COLO829 (cell line): ENCODE measurements around the gene PAFAH2.

Experiments used
- DNase-seq: peaks from one replicate; pipeline ENCODE4 v3.0.0; 2012; ENCODE audit warnings: low spot score

Gene PAFAH2

GRCh38 chr1:25927521-25928265 lies 70.2 kb downstream of the PAFAH2 start:
- DNase-seq, result no peak

DNA sequence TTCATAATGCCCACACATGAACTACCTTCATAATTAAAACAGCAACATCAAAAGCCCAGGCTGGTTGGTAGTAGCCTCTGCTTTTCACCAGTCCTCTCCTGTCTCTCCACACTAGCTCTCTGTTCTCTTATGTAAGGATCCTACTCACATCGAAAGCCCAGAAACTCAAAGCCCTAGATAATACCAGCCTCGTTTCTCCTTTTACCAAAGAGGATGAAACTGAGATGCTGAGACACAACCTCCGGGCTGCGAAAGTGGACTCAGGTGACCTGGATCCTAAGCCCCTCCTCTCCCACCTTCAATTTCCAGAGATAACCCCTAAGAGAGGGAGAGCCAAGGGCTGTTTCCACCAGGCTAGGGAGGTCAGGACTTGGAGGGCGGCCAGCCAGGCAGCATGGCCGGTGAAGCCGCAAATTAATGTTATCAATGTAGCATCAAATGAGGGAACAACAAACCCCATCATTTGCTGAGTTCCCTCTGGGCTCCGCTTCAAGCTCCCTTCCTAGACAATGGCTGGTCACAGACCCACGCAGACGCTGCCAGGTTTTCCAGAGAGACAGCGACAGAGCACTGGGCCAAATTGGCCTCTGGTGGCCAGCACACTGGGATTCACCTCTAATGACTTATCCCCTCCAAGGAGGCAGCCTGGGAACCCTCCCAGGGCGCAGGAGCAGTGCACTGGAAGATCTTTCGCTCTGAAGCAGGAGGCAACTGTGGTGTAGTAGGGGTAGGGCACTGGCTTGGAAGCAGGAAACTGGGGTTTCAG lies 70.9 kb downstream of the PAFAH2 start:
- DNase-seq, result no peak

DNA sequence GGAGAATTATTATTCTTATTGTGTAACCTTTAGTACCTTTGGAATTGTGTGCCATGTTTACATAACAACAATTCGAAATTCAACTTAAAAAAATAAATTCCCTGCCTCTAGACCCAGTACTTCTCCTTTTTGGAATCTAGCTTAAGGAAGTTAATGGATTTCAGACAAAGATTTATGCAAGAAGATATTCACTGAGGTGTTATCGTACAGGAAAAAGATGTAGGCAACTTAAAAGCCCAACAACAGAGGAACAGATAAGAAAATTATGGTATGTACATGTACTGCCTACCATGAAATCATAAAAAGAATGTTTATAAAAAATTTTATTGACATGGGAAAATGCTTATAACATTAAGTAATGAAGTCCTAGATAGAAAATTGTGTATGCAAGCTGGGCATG lies 73.4 kb downstream of the PAFAH2 start:
- no peak for DNase-seq

- DNase-seq, result no peak
Measured at GRCh38 chr1:25922971-25923552, 74.8 kb downstream of the PAFAH2 start.

DNA sequence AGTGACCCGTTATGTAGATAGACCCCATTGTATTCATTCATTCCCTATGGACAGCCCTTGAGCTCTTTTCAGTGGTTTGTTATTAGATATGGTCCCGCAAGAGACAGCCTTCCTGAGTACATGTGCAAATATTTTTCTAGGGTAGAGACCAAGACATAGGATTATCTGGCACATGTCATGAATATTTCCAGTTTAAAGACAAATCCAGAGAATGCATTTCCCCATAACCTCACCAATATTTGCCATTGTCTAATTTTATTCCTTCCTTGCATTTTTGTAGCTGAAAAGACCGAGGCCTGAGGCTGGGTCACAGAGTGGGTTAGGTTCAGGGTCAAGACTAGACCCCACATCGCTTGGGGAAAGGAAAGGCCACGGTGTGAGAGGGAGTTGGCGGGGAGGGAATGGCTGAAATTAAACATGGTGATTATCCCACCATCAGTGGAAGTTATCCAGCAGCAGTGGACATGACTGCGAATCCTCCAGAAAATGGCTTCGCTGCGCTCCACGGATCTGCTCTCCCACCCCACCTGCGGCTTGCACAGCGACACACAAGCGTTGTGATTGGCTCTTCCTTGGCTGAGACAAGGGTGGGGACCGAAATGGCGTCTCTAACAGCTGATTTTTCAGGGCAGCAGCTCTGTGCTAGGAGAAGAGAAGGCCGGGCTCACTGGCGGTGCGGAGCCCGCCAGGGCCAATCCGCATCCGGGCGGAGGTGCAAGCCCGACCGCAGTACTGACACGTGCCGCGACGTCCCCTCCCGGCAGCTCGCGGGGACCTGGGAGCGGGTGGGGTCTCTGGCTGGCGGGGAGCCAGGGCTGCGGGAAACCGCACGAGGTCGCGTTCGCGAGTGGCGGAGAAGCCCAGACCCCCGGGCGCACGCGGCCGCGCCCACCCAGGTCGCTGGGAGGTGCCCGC lies 75.5 kb downstream of the PAFAH2 start:
- DNase-seq, result no peak

DNA sequence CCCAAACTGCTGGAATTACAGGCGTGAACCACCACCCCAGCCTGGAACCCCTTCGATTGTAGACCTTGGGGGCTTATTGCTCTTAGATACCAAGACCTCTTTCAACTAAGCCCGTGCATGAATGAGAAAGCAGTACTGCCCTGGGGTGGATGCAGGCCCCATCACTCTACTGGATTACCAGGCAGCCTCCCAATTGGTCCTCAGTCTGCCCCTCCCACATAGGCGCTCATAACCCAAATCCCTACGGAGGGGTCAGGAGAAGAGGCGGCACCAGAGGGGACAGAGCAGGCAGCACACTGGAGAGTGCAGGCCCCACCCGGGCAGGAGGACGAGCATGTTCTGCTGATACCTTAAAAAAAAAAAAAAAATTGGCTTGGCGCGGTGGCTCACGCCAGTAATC lies 79.2 kb downstream of the PAFAH2 start:
- DNase-seq, result no peak

- no peak for DNase-seq
Measured at GRCh38 chr1:25917996-25918395, 79.9 kb downstream of the PAFAH2 start.

DNA sequence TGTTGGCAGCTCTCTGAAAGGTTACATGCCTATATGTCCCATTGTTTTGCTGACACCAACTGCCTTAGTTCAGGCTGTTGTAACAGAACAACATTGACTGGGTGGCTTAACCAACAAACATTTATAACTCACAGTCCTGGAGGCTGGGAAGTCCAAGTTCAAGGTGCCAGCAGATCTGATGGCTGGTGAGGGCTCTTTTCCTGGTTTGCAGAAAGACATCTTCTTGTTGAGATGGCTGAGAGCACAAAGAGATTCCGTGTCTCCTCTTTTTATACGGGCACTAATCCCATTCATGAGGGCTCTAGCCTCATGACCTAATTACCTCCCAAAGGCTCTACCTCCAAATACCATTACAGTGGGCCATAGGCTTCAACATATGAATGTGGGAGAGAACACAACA lies 81.4 kb downstream of the PAFAH2 start:
- DNase-seq, result no peak

GRCh38 chr1:25914074-25914995 lies 83.5 kb downstream of the PAFAH2 start:
- no peak for DNase-seq

- DNase-seq, result no peak
Measured at GRCh38 chr1:25913206-25913605, 84.7 kb downstream of the PAFAH2 start.

GRCh38 chr1:25912076-25912831 lies 85.6 kb downstream of the PAFAH2 start:
- no peak for DNase-seq

DNA sequence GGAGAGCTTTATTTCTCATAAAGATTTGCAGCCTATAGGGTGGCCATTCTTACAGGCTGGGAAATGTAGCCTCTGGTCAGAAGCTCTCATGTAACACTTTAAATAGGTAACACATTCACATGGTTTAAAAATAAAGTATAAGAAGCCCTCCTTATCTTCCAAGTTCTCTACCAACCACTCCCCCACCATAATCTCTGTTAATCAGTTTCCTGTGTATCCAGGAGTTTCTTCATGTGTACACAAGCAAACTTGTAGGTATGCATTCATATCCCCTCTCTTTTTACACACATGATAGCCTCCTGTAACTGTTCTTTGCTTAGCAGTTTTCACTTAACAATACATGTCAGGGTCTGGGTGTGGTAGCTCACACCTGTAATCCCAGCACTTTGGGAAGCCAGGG lies 86.7 kb downstream of the PAFAH2 start:
- DNase-seq, result no peak
